ENCODE data around the gene ARHGAP22. TPM values are rescaled to one million over a fixed set of nuclear protein-coding genes. Genes with fewer than 3 reads are reported as not detected.

The ARHGAP22 gene
- total RNA-seq, 2 experiments from 2014 or later, result not detected

GRCh38 chr10:48554246-48554645, 50.6 kb downstream of the ARHGAP22 start:
- Mint-ChIP-seq H3K9me3 (no peaks in the 10 kb centered on the region), H3K4me3 (no peak overlapping the region)
- POLR2A ChIA-PET, result no interaction called here

GRCh38 chr10:48552946-48553564, 51.8 kb downstream of the ARHGAP22 start:
- H3K4me1 Mint-ChIP-seq (ENCODE audit: low read depth), result no peaks in the 10 kb centered on the region
- H3K9me3 ChIP-seq (ENCODE audit: control insufficient read depth in 1 of 2, insufficient read depth in 1 of 2, low read length in 2 of 2), result no peaks in the 10 kb centered on the region
- H3K9me3 Mint-ChIP-seq, result no peaks in the 10 kb centered on the region
- H3K36me3 Mint-ChIP-seq (ENCODE audit: low read depth), result no peaks in the 10 kb centered on the region
- H3K4me1 ChIP-seq (ENCODE audit: insufficient read depth, low read length), result no peaks in the 10 kb centered on the region
- intact Hi-C loops (cut with DNase I, micrococcal nuclease), result no loop called here
- no peaks in the 10 kb centered on the region for H3K27me3 Mint-ChIP-seq
- no peaks in the 10 kb centered on the region for H3K27me3 ChIP-seq (ENCODE audit: control insufficient read depth in 1 of 2, insufficient read depth in 2 of 2, low read length in 2 of 2)
- H3K36me3 ChIP-seq (ENCODE audit: insufficient read depth, low read length), result no peaks in the 10 kb centered on the region
- no peak for DNase-seq
- no peak overlapping the region for H3K27ac ChIP-seq (ENCODE audit: low read depth in 1 of 2, low read length in 2 of 2)
- ATAC-seq (ENCODE audit: poor library complexity), result no peak
- TF ChIP-seq CTCF (IDR thresholded peaks at IDR 0.05), result no peak
- ChIA-PET POLR2A (no interaction called here), CTCF (no interaction called here)
- H3K4me3 ChIP-seq (ENCODE audit: low read length), result no peak overlapping the region
- no peak overlapping the region for H3K27ac Mint-ChIP-seq
- no peak overlapping the region for H3K4me3 Mint-ChIP-seq

More at GRCh38 chr10:48554246-48554645, 50.6 kb downstream of the ARHGAP22 start:
- no peaks in the 10 kb centered on the region for H3K4me1 Mint-ChIP-seq (ENCODE audit: low read depth)
- no peak overlapping the region for H3K27ac Mint-ChIP-seq
- no peaks in the 10 kb centered on the region for H3K27me3 Mint-ChIP-seq
- no peak overlapping the region for H3K4me3 ChIP-seq (ENCODE audit: low read length)
- H3K4me1 ChIP-seq (ENCODE audit: insufficient read depth, low read length), result no peaks in the 10 kb centered on the region
- no peaks in the 10 kb centered on the region for H3K9me3 ChIP-seq (ENCODE audit: control insufficient read depth in 1 of 2, insufficient read depth in 1 of 2, low read length in 2 of 2)
- no peak for TF ChIP-seq CTCF (IDR thresholded peaks at IDR 0.05)
- H3K27me3 ChIP-seq (ENCODE audit: control insufficient read depth in 1 of 2, insufficient read depth in 2 of 2, low read length in 2 of 2), result no peaks in the 10 kb centered on the region
- intact Hi-C loops (cut with DNase I, micrococcal nuclease), result no loop called here
- CTCF ChIA-PET, result no interaction called here
- no peak overlapping the region for H3K27ac ChIP-seq (ENCODE audit: low read depth in 1 of 2, low read length in 2 of 2)
- ATAC-seq (ENCODE audit: poor library complexity) (no peak), DNase-seq (no peak)
- H3K36me3 ChIP-seq (ENCODE audit: insufficient read depth, low read length), result no peaks in the 10 kb centered on the region
- H3K36me3 Mint-ChIP-seq (ENCODE audit: low read depth), result no peaks in the 10 kb centered on the region

GRCh38 chr10:48551861-48552591, 52.8 kb downstream of the ARHGAP22 start:
- H3K27me3 Mint-ChIP-seq, result no peaks in the 10 kb centered on the region
- no peak overlapping the region for H3K27ac Mint-ChIP-seq
- no peaks in the 10 kb centered on the region for H3K36me3 ChIP-seq (ENCODE audit: insufficient read depth, low read length)
- peak; percentile 40 for TF ChIP-seq CTCF (IDR thresholded peaks at IDR 0.05)
- H3K4me1 ChIP-seq (ENCODE audit: insufficient read depth, low read length), result no peaks in the 10 kb centered on the region
- H3K27ac ChIP-seq (ENCODE audit: low read depth in 1 of 2, low read length in 2 of 2), result no peak overlapping the region
- H3K4me3 Mint-ChIP-seq, result no peak overlapping the region
- no peaks in the 10 kb centered on the region for H3K4me1 Mint-ChIP-seq (ENCODE audit: low read depth)
- H3K27me3 ChIP-seq (ENCODE audit: control insufficient read depth in 1 of 2, insufficient read depth in 2 of 2, low read length in 2 of 2), result no peaks in the 10 kb centered on the region
- ChIA-PET CTCF (no interaction called here), POLR2A (no interaction called here)
- no peak overlapping the region for H3K4me3 ChIP-seq (ENCODE audit: low read length)
- DNase-seq (peak in 4 of 14 experiments; percentile 7 to 43 (median 26)), ATAC-seq (ENCODE audit: poor library complexity) (no peak)
- H3K9me3 ChIP-seq (ENCODE audit: control insufficient read depth in 1 of 2, insufficient read depth in 1 of 2, low read length in 2 of 2), result no peaks in the 10 kb centered on the region
- intact Hi-C loops (cut with DNase I, micrococcal nuclease), result no loop called here
- no peaks in the 10 kb centered on the region for H3K36me3 Mint-ChIP-seq (ENCODE audit: low read depth)
- no peaks in the 10 kb centered on the region for H3K9me3 Mint-ChIP-seq
